Fibroblast of villous mesenchyme (primary cell): Measurements from ENCODE around the gene WSB1. TPM values are rescaled to one million over a fixed set of nuclear protein-coding genes. Genes with fewer than 3 reads are reported as not detected.

Source experiments
- DNase-seq: peaks from one replicate; pipeline ENCODE4 v3.0.0-alpha.2; 2010; ENCODE audit warnings: low read depth
- H3K4me3 ChIP-seq: 2 replicates; pipeline ENCODE4 v1.5.1; 2011; ENCODE audit warnings: low read depth, mild to moderate bottlenecking, low read length
- CTCF ChIP-seq: IDR thresholded peaks from 2 replicates; pipeline ENCODE4 v1.5.1; 2012; ENCODE audit warnings: low read depth, mild to moderate bottlenecking, low read length; ENCODE audit not compliant: insufficient read depth
- total RNA-seq: library from RNA; depleted of rRNA; stranded (reverse); fragments of >200 nt; gene quantifications from 2 replicates; pipeline ENCODE4 v1.2.3, GENCODE V29; 2012

WSB1 gene
- total RNA-seq, 1 donor: 135 TPM

- TF ChIP-seq CTCF: no peak
- no peak overlapping the region for H3K4me3 ChIP-seq
- no peak for DNase-seq
Measured at GRCh38 chr17:27342059-27342458, 48.1 kb downstream of the WSB1 start.

GRCh38 chr17:27343294-27343693 lies 49.4 kb downstream of the WSB1 start:
- no peak for TF ChIP-seq CTCF
- DNase-seq: no peak
- H3K4me3 ChIP-seq: no peak overlapping the region

GRCh38 chr17:27343977-27344607 lies 50.2 kb downstream of the WSB1 start:
- H3K4me3 ChIP-seq: no peak overlapping the region
- TF ChIP-seq CTCF: no peak
- no peak for DNase-seq

- no peak overlapping the region for H3K4me3 ChIP-seq
- TF ChIP-seq CTCF: no peak
- no peak for DNase-seq
Measured at GRCh38 chr17:27345141-27345904, 51.4 kb downstream of the WSB1 start.

GRCh38 chr17:27346228-27346899 lies 52.5 kb downstream of the WSB1 start:
- H3K4me3 ChIP-seq: no peak overlapping the region
- TF ChIP-seq CTCF: no peak
- DNase-seq: no peak

GRCh38 chr17:27348196-27348595 lies 54.3 kb downstream of the WSB1 start:
- DNase-seq: no peak
- TF ChIP-seq CTCF: no peak
- no peak overlapping the region for H3K4me3 ChIP-seq
